22Rv1 (cell line): Measurements from ENCODE around the gene KLK2.
A peak's percentile ranks its signal among the peaks of the same experiment; 100 is the strongest.

Experiments used
- ZFX ChIP-seq: fragments of 450-650 bp; IDR thresholded peaks from 2 replicates; pipeline ENCODE4 v1.6.1; 2017; ENCODE audit warnings: antibody characterized with exemption, borderline replicate concordance
- TF ChIP-seq, protein P1 (sequence below): fragments of 450-650 bp; IDR thresholded peaks from 2 replicates; pipeline ENCODE4 v1.5.1; 2017; ENCODE audit warnings: mild to moderate bottlenecking

DNA sequence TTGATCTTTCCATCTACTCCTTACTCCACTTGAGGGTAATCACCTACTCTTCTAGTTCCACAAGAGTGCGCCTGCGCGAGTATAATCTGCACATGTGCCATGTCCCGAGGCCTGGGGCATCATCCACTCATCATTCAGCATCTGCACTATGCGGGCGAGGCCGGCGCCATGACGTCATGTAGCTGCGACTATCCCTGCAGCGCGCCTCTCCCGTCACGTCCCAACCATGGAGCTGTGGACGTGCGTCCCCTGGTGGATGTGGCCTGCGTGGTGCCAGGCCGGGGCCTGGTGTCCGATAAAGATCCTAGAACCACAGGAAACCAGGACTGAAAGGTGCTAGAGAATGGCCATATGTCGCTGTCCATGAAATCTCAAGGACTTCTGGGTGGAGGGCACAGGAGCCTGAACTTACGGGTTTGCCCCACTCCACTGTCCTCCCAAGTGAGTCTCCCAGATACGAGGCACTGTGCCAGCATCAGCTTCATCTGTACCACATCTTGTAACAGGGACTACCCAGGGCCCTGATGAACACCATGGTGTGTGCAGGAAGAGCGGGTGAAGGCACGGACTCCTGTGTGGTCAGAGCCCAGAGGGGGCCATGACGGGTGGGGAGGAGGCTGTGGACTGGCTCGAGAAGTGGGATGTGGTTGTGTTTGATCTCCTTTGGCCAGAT lies 2.7 kb upstream of the KLK2 start:
- TF ChIP-seq, protein P1, sequence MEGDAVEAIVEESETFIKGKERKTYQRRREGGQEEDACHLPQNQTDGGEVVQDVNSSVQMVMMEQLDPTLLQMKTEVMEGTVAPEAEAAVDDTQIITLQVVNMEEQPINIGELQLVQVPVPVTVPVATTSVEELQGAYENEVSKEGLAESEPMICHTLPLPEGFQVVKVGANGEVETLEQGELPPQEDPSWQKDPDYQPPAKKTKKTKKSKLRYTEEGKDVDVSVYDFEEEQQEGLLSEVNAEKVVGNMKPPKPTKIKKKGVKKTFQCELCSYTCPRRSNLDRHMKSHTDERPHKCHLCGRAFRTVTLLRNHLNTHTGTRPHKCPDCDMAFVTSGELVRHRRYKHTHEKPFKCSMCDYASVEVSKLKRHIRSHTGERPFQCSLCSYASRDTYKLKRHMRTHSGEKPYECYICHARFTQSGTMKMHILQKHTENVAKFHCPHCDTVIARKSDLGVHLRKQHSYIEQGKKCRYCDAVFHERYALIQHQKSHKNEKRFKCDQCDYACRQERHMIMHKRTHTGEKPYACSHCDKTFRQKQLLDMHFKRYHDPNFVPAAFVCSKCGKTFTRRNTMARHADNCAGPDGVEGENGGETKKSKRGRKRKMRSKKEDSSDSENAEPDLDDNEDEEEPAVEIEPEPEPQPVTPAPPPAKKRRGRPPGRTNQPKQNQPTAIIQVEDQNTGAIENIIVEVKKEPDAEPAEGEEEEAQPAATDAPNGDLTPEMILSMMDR: peak; percentile 97
- no peak for TF ChIP-seq ZFX
